Activated CD4-positive, alpha-beta memory T cell treated with anti-CD3 and anti-CD28 coated beads, Interleukin-2, amount 10 ng/mL, durations not matched to agents 7 days and 5 days (primary cell): Measurements from ENCODE around the gene MAST4. TPM values are rescaled to one million over a fixed set of nuclear protein-coding genes. Genes with fewer than 3 reads are reported as not detected.

Experiments
- CTCF ChIA-PET: fragments of 350-600 bp; sonication (Branson Sonifier 250); formaldehyde crosslinking; loops from one replicate; lab custom pipeline; 2021; ENCODE audit warnings: antibody characterized with exemption, inconsistent platforms; lab: Charles Lee
- POLR2A ChIA-PET: fragments of 350-600 bp; sonication (Branson Sonifier 250); formaldehyde crosslinking; loops from one replicate; lab custom pipeline; 2021; ENCODE audit warnings: antibody characterized with exemption; lab: Charles Lee
- DNase-seq: peaks from one replicate; pipeline ENCODE4 v3.0.0-alpha.2; 2020
- H3K27ac Mint-ChIP-seq: one replicate; pipeline ENCODE4 v1.8.0; 2021; ENCODE audit warnings: mild to moderate bottlenecking, mixed read lengths
- H3K27me3 Mint-ChIP-seq: one replicate; pipeline ENCODE4 v1.8.0; 2021; ENCODE audit warnings: mixed read lengths
- H3K36me3 Mint-ChIP-seq: one replicate; pipeline ENCODE4 v1.8.0; 2021; ENCODE audit warnings: low read depth, mixed read lengths
- H3K4me1 Mint-ChIP-seq: one replicate; pipeline ENCODE4 v1.8.0; 2021; ENCODE audit warnings: mixed read lengths
- H3K4me3 Mint-ChIP-seq: one replicate; pipeline ENCODE4 v1.8.0; 2021; ENCODE audit warnings: mild to moderate bottlenecking, mixed read lengths
- H3K9me3 Mint-ChIP-seq: one replicate; pipeline ENCODE4 v1.8.0; 2021; ENCODE audit warnings: mixed read lengths
- total RNA-seq, 2 experiments: library from RNA; stranded (reverse); gene quantifications; one replicate each; pipeline ENCODE4 v1.2.3, GENCODE V29; 2021

Gene MAST4
- total RNA-seq, 2 experiments from 2014 or later, result 38.0 to 38.3 TPM

DNA sequence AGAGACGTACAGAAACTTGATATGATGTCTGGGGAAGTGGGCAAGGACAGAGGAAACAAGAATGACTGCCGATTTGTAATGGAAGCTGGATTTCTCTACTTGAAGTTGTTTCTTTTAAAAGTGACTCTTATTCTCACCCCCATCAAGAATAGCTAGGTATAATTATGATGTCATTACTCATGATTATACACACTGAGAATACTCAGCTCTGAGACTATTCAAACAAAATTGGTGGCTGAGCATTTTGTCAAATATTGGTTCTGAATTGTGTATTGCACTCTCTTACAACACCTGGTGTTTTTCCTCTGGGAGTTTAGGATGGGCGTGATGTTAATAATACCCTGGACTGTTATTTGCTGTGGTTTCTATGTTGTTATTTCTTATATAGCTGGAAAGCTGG, 46.3 kb downstream of the MAST4 start:
- peaks cover 27% of the 10 kb centered on the region for H3K27me3 Mint-ChIP-seq
- H3K9me3 Mint-ChIP-seq, result no peaks in the 10 kb centered on the region
- POLR2A ChIA-PET, result no interaction called here
- DNase-seq, result no peak
- no peaks in the 10 kb centered on the region for H3K36me3 Mint-ChIP-seq
- no peak overlapping the region for H3K27ac Mint-ChIP-seq
- no peaks in the 10 kb centered on the region for H3K4me1 Mint-ChIP-seq
- H3K4me3 Mint-ChIP-seq, result no peak overlapping the region
- CTCF ChIA-PET, result no interaction called here

DNA sequence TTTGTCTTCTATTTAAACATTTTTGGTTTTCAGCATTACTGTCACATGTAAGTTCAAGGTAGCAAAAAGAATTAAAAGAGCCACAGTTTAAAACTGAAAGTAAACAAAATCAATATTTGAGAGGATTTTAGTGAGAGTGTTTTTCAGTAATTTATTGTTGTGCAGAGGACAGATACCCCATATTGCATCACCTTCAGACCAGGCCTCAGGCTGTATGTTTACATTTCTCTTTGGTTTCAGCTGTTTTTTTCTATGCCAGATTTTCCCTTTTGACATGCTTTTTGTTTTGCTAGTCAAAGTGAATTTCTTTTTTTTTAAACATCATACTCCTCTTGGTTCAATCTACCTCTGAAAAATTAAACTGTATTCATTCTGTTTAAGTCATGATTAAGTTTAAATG, 47.2 kb downstream of the MAST4 start:
- POLR2A ChIA-PET, result interaction anchor here (0.7 kb wide), 1 partner anchor 1018 kb away, joined by 3 read pairs; no protein-coding TSS in a partner anchor

GRCh38 chr5:66644111-66644510, 47.9 kb downstream of the MAST4 start:
- Mint-ChIP-seq H3K27ac (no peak overlapping the region), H3K4me3 (no peak overlapping the region), H3K9me3 (no peaks in the 10 kb centered on the region), H3K36me3 (no peaks in the 10 kb centered on the region), H3K27me3 (peaks cover 20% of the 10 kb centered on the region), H3K4me1 (no peaks in the 10 kb centered on the region)
- POLR2A ChIA-PET, result interaction anchor here (0.7 kb wide), 1 partner anchor 1019 kb away, joined by 3 read pairs; no protein-coding TSS in a partner anchor
- no peak for DNase-seq
- CTCF ChIA-PET, result interaction anchor here (1.2 kb wide), 1 partner anchor 600 kb away, joined by 3 read pairs; no protein-coding TSS in a partner anchor

More for the DNA sequence above, 47.2 kb downstream of the MAST4 start:
- H3K4me1 Mint-ChIP-seq, result no peaks in the 10 kb centered on the region
- CTCF ChIA-PET, result interaction anchor here (1.2 kb wide), 1 partner anchor 600 kb away, joined by 3 read pairs; no protein-coding TSS in a partner anchor
- peaks cover 26% of the 10 kb centered on the region for H3K27me3 Mint-ChIP-seq
- H3K36me3 Mint-ChIP-seq, result no peaks in the 10 kb centered on the region
- H3K4me3 Mint-ChIP-seq, result no peak overlapping the region
- no peak for DNase-seq
- no peak overlapping the region for H3K27ac Mint-ChIP-seq
- no peaks in the 10 kb centered on the region for H3K9me3 Mint-ChIP-seq

DNA sequence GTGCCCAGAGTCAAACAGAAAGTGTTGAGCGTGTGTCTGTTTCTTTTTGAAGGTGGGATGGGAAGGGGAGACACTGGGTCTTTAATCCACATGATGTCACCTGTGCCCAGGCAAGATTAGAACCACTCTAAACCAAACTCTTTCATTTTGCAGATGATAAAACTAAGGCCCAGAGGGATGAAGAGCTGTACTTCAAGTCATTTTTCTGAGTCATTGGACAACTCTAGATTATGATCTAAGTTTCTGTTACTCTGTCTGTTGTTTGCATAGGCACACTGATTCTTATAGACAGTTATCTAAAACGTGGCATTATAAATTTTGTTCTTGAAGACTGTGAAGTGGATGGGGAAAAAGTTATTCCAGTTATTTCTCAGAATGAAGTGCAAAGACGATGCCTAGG, 48.8 kb downstream of the MAST4 start:
- DNase-seq, result no peak
- H3K27me3 Mint-ChIP-seq, result peaks cover 20% of the 10 kb centered on the region
- no peaks in the 10 kb centered on the region for H3K4me1 Mint-ChIP-seq
- POLR2A ChIA-PET, result no interaction called here
- H3K36me3 Mint-ChIP-seq, result no peaks in the 10 kb centered on the region
- no peak overlapping the region for H3K27ac Mint-ChIP-seq
- no peak overlapping the region for H3K4me3 Mint-ChIP-seq
- CTCF ChIA-PET, result no interaction called here
- H3K9me3 Mint-ChIP-seq, result no peaks in the 10 kb centered on the region

- CTCF ChIA-PET, result no interaction called here
- Mint-ChIP-seq H3K27ac (no peak overlapping the region), H3K9me3 (no peaks in the 10 kb centered on the region), H3K4me1 (no peaks in the 10 kb centered on the region), H3K36me3 (no peaks in the 10 kb centered on the region), H3K27me3 (peaks cover 16% of the 10 kb centered on the region), H3K4me3 (no peak overlapping the region)
- POLR2A ChIA-PET, result no interaction called here
- DNase-seq, result no peak
These were observed 50.4 kb downstream of the MAST4 start for GRCh38 chr5:66646570-66646969.

- Mint-ChIP-seq H3K36me3 (no peaks in the 10 kb centered on the region), H3K4me3 (no peak overlapping the region), H3K27me3 (peaks cover 17% of the 10 kb centered on the region), H3K9me3 (no peaks in the 10 kb centered on the region), H3K27ac (no peak overlapping the region), H3K4me1 (no peaks in the 10 kb centered on the region)
- ChIA-PET CTCF (no interaction called here), POLR2A (no interaction called here)
- no peak for DNase-seq
These were observed 51.1 kb downstream of the MAST4 start for GRCh38 chr5:66647146-66647856.

- no peaks in the 10 kb centered on the region for H3K4me1 Mint-ChIP-seq
- no peak for DNase-seq
- peaks cover 22% of the 10 kb centered on the region for H3K27me3 Mint-ChIP-seq
- no peaks in the 10 kb centered on the region for H3K9me3 Mint-ChIP-seq
- no peaks in the 10 kb centered on the region for H3K36me3 Mint-ChIP-seq
- H3K4me3 Mint-ChIP-seq, result no peak overlapping the region
- POLR2A ChIA-PET, result no interaction called here
- H3K27ac Mint-ChIP-seq, result no peak overlapping the region
- CTCF ChIA-PET, result no interaction called here
These were observed 56.6 kb downstream of the MAST4 start for GRCh38 chr5:66652818-66653217.

DNA sequence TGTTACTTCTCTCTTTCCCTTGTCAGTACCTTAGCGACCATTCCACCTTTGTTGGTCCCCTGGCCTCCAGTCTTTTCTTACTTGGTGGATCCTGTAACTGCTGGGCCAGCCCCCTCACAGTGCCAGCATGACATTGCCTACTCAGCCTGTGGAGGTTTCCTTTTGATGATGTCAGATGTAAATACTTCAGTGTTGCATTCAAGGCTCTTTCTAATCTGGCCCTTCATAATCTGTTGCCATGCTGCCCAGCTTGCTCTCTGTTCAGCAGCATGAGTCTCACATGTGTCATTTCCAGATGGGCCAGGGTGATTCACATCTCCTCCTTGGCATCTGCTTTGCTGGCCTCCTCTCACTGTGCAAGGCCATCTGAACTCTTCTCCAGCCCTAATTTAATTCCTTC, 57.1 kb downstream of the MAST4 start:
- CTCF ChIA-PET, result no interaction called here
- H3K4me3 Mint-ChIP-seq, result no peak overlapping the region
- H3K27ac Mint-ChIP-seq, result no peak overlapping the region
- H3K27me3 Mint-ChIP-seq, result peaks cover 21% of the 10 kb centered on the region
- no peaks in the 10 kb centered on the region for H3K4me1 Mint-ChIP-seq
- H3K9me3 Mint-ChIP-seq, result no peaks in the 10 kb centered on the region
- H3K36me3 Mint-ChIP-seq, result no peaks in the 10 kb centered on the region
- no peak for DNase-seq
- POLR2A ChIA-PET, result no interaction called here

- peaks cover 26% of the 10 kb centered on the region for H3K27me3 Mint-ChIP-seq
- DNase-seq, result no peak
- no peak overlapping the region for H3K27ac Mint-ChIP-seq
- ChIA-PET CTCF (no interaction called here), POLR2A (no interaction called here)
- H3K9me3 Mint-ChIP-seq, result no peaks in the 10 kb centered on the region
- no peak overlapping the region for H3K4me3 Mint-ChIP-seq
- H3K4me1 Mint-ChIP-seq, result no peaks in the 10 kb centered on the region
- no peaks in the 10 kb centered on the region for H3K36me3 Mint-ChIP-seq
These were observed 59.5 kb downstream of the MAST4 start for GRCh38 chr5:66655395-66656324.

DNA sequence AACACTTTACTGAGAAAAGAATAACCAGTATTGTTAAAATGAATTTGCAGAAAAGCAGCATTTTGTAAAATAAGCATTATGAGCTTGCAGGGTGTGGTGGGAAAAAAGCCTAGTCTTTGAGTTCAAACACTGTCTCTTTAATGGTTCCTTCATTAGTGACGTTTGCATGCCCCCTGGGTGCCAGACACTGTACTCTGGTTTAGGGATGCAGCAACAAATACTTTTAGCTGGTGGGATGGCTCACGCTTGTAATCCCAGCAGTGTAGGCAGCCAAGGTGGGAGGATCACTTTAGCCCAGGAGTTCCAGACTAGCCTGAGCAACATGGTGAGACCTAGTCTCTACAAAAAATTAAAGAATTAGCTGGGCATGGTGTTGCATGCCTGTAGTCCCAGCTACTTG, 62.3 kb downstream of the MAST4 start:
- Mint-ChIP-seq H3K27me3 (peaks cover 26% of the 10 kb centered on the region), H3K27ac (no peak overlapping the region), H3K4me3 (no peak overlapping the region), H3K9me3 (no peaks in the 10 kb centered on the region), H3K36me3 (no peaks in the 10 kb centered on the region), H3K4me1 (no peaks in the 10 kb centered on the region)
- CTCF ChIA-PET, result no interaction called here
- no peak for DNase-seq
- POLR2A ChIA-PET, result no interaction called here

- POLR2A ChIA-PET, result no interaction called here
- no peaks in the 10 kb centered on the region for H3K36me3 Mint-ChIP-seq
- DNase-seq, result no peak
- H3K27ac Mint-ChIP-seq, result no peak overlapping the region
- peaks cover 23% of the 10 kb centered on the region for H3K27me3 Mint-ChIP-seq
- no peaks in the 10 kb centered on the region for H3K9me3 Mint-ChIP-seq
- H3K4me1 Mint-ChIP-seq, result no peaks in the 10 kb centered on the region
- H3K4me3 Mint-ChIP-seq, result no peak overlapping the region
- CTCF ChIA-PET, result no interaction called here
These were observed 63.6 kb downstream of the MAST4 start for GRCh38 chr5:66659780-66660179.

GRCh38 chr5:66660396-66660795, 64.2 kb downstream of the MAST4 start:
- POLR2A ChIA-PET, result no interaction called here
- Mint-ChIP-seq H3K9me3 (no peaks in the 10 kb centered on the region), H3K4me3 (no peak overlapping the region), H3K36me3 (no peaks in the 10 kb centered on the region), H3K4me1 (no peaks in the 10 kb centered on the region), H3K27me3 (peaks cover 24% of the 10 kb centered on the region), H3K27ac (no peak overlapping the region)
- CTCF ChIA-PET, result no interaction called here
- DNase-seq, result no peak

GRCh38 chr5:66661149-66661548, 65.0 kb downstream of the MAST4 start:
- H3K36me3 Mint-ChIP-seq, result no peaks in the 10 kb centered on the region
- no peaks in the 10 kb centered on the region for H3K9me3 Mint-ChIP-seq
- H3K4me3 Mint-ChIP-seq, result no peak overlapping the region
- H3K4me1 Mint-ChIP-seq, result no peaks in the 10 kb centered on the region
- ChIA-PET CTCF (no interaction called here), POLR2A (no interaction called here)
- DNase-seq, result no peak
- no peak overlapping the region for H3K27ac Mint-ChIP-seq
- H3K27me3 Mint-ChIP-seq, result peaks cover 24% of the 10 kb centered on the region
